HEK293T (cell line): ENCODE measurements around the gene GMDS.

Experiments used
- BHLHE40 ChIP-seq: fragments of 450-650 bp; IDR thresholded peaks from 2 replicates; pipeline ENCODE4 v1.6.1; 2016; ENCODE audit warnings: mild to moderate bottlenecking, moderate library complexity, borderline replicate concordance
- ELF4 ChIP-seq: fragments of 450-650 bp; IDR thresholded peaks from 2 replicates; pipeline ENCODE4 v1.6.1; 2017; ENCODE audit warnings: antibody characterized with exemption
- FOXA1 ChIP-seq: fragments of 450-650 bp; IDR thresholded peaks from 2 replicates; pipeline ENCODE4 v1.6.1; 2016; ENCODE audit warnings: mild to moderate bottlenecking
- FOXK2 ChIP-seq: fragments of 450-650 bp; IDR thresholded peaks from 2 replicates; pipeline ENCODE4 v1.6.1; 2016; ENCODE audit warnings: mild to moderate bottlenecking
- FOXM1 ChIP-seq: fragments of 450-650 bp; IDR thresholded peaks from 2 replicates; pipeline ENCODE4 v1.6.1; 2017; ENCODE audit warnings: mild to moderate bottlenecking, borderline replicate concordance
- HDGF ChIP-seq: fragments of 450-650 bp; IDR thresholded peaks from 2 replicates; pipeline ENCODE4 v1.6.1; 2017; ENCODE audit warnings: antibody characterized with exemption, borderline replicate concordance
- L3MBTL2 ChIP-seq: fragments of 450-650 bp; conservative IDR thresholded peaks from 2 replicates; pipeline ENCODE4 v1.6.1; 2016; ENCODE audit warnings: mild to moderate bottlenecking
- LEF1 ChIP-seq: fragments of 450-650 bp; IDR thresholded peaks from 2 replicates; pipeline ENCODE4 v1.6.1; 2017; ENCODE audit warnings: mild to moderate bottlenecking, borderline replicate concordance
- NFRKB ChIP-seq: fragments of 450-650 bp; IDR thresholded peaks from 2 replicates; pipeline ENCODE4 v1.6.1; 2016; ENCODE audit warnings: mild to moderate bottlenecking, moderate library complexity
- PKNOX1 ChIP-seq: fragments of 450-650 bp; IDR thresholded peaks from 2 replicates; pipeline ENCODE4 v1.6.1; 2016
- SP1 ChIP-seq: fragments of 450-650 bp; IDR thresholded peaks from 2 replicates; pipeline ENCODE4 v1.6.1; 2017
- SUZ12 ChIP-seq: fragments of 450-650 bp; IDR thresholded peaks from 2 replicates; pipeline ENCODE4 v1.6.1; 2016; ENCODE audit warnings: mild to moderate bottlenecking
- TARDBP ChIP-seq: fragments of 450-650 bp; IDR thresholded peaks from 2 replicates; pipeline ENCODE4 v1.6.1; 2016

GRCh38 chr6:2054516-2055067, 190.8 kb downstream of the GMDS start:
- TF ChIP-seq FOXA1 (no peak), BHLHE40 (no peak), L3MBTL2 (no peak), ELF4 (no peak), SUZ12 (no peak), PKNOX1 (no peak), SP1 (no peak), FOXK2 (no peak), TARDBP (no peak), FOXM1 (no peak), NFRKB (no peak), LEF1 (no peak), HDGF (no peak)
